A673 (cell line): ENCODE data around the gene PCDH19. TPM values are rescaled to one million over a fixed set of nuclear protein-coding genes. Genes with fewer than 3 reads are reported as not detected.

ENCODE experiments used
- BruUV-seq: library from RNA; stranded (reverse); fragments of 400-500 nt; replicated peaks from 2 replicates; lab custom pipeline; 2021; lab: Mats Ljungman, UMichigan
- CTCF ChIA-PET: fragments of 300-600 bp; sonication (Branson Sonifier 250); formaldehyde crosslinking; loops from one replicate; lab custom pipeline; 2022; ENCODE audit warnings: antibody characterized with exemption; lab: Charles Lee
- POLR2A ChIA-PET: fragments of 300-600 bp; sonication (Branson Sonifier 250); formaldehyde crosslinking; loops from one replicate; lab custom pipeline; 2022; ENCODE audit warnings: antibody characterized with exemption; ENCODE audit not compliant: low non-redundant PET; lab: Charles Lee
- DNase-seq: peaks from one replicate; pipeline ENCODE4 v3.0.0-alpha.2; 2015; ENCODE audit warnings: low spot score
- H3K27ac ChIP-seq: fragments of 200-600 bp; sonication (generic); 2 replicates; pipeline ENCODE4 v1.5.1; 2016; ENCODE audit warnings: mixed run types, low read depth, mild to moderate bottlenecking, mixed read lengths, antibody characterized with exemption, low read length; ENCODE audit not compliant: poor library complexity, severe bottlenecking
- H3K27me3 ChIP-seq: fragments of 200-600 bp; sonication (generic); replicated peaks from 2 replicates; pipeline ENCODE4 v1.6.1; 2017; ENCODE audit warnings: mixed run types, low read depth, mild to moderate bottlenecking, mixed read lengths, antibody characterized with exemption, low read length; ENCODE audit not compliant: insufficient read depth, poor library complexity
- H3K36me3 ChIP-seq: fragments of 200-600 bp; sonication (generic); 2 replicates; pipeline ENCODE4 v1.6.1; 2016; ENCODE audit warnings: mixed run types, mild to moderate bottlenecking, mixed read lengths, antibody characterized with exemption, low read length; ENCODE audit not compliant: insufficient read depth, poor library complexity, severe bottlenecking
- H3K4me1 ChIP-seq: fragments of 200-600 bp; sonication (generic); 2 replicates; pipeline ENCODE4 v1.6.1; 2017; ENCODE audit warnings: mixed run types, mild to moderate bottlenecking, mixed read lengths, antibody characterized with exemption, low read length; ENCODE audit not compliant: insufficient read depth, poor library complexity, severe bottlenecking
- H3K4me3 ChIP-seq: fragments of 200-600 bp; sonication (generic); 2 replicates; pipeline ENCODE4 v1.5.1; 2016; ENCODE audit warnings: low read depth, mixed run types, mild to moderate bottlenecking, mixed read lengths, low read length; ENCODE audit not compliant: poor library complexity, severe bottlenecking
- H3K9me3 ChIP-seq: fragments of 200-600 bp; sonication (generic); 2 replicates; pipeline ENCODE4 v1.6.1; 2016; ENCODE audit warnings: mixed run types, low read depth, mild to moderate bottlenecking, mixed read lengths, antibody characterized with exemption, low read length; ENCODE audit not compliant: poor library complexity, severe bottlenecking
- CTCF ChIP-seq: fragments of 300-800, 200-600 bp; sonication (generic); conservative IDR thresholded peaks from 2 replicates; pipeline ENCODE4 v1.5.1; 2017; ENCODE audit warnings: low read depth, mild to moderate bottlenecking, antibody characterized with exemption, low read length, moderate library complexity, mixed read lengths
- EZH2 ChIP-seq: fragments of 200-600 bp; sonication (generic); IDR thresholded peaks from 2 replicates; pipeline ENCODE4 v1.6.1; 2017; ENCODE audit warnings: borderline replicate concordance, low read depth, mild to moderate bottlenecking, mixed read lengths, antibody characterized with exemption, low read length; ENCODE audit not compliant: poor library complexity, severe bottlenecking
- intact Hi-C: fragments of 100-400 bp; cut with micrococcal nuclease; formaldehyde crosslinking; loops from one replicate; pipeline ENCODE4 v1.10.0; 2022; ENCODE audit not compliant: unreplicated experiment
- total RNA-seq: library from RNA; stranded (reverse); gene quantifications from 2 replicates; pipeline ENCODE4 v1.2.3, GENCODE V29; 2021

Gene PCDH19
- total RNA-seq, 1 experiment from 2014 or later: 0.80 TPM

GRCh38 chrX:100358766-100359165, 51.3 kb downstream of the PCDH19 start:
- H3K27me3 ChIP-seq: no peaks in the 10 kb centered on the region
- no peaks in the 10 kb centered on the region for H3K9me3 ChIP-seq
- ChIA-PET CTCF (no interaction called here), POLR2A (no interaction called here)
- no peak overlapping the region for H3K4me3 ChIP-seq
- no peak for DNase-seq
- no peak for TF ChIP-seq CTCF
- no peak for TF ChIP-seq EZH2
- no peaks in the 10 kb centered on the region for H3K4me1 ChIP-seq
- intact Hi-C loops: no loop called here
- H3K27ac ChIP-seq: no peak overlapping the region
- no TSS peak for BruUV-seq
- no peaks in the 10 kb centered on the region for H3K36me3 ChIP-seq

GRCh38 chrX:100356351-100356896, 53.6 kb downstream of the PCDH19 start:
- Histone ChIP-seq H3K36me3 (no peaks in the 10 kb centered on the region), H3K4me1 (no peaks in the 10 kb centered on the region), H3K9me3 (no peaks in the 10 kb centered on the region), H3K27ac (no peak overlapping the region), H3K4me3 (no peak overlapping the region), H3K27me3 (no peaks in the 10 kb centered on the region)
- ChIA-PET CTCF (no interaction called here), POLR2A (no interaction called here)
- intact Hi-C loops: no loop called here
- TF ChIP-seq CTCF (no peak), EZH2 (no peak)
- no peak for DNase-seq
- no TSS peak for BruUV-seq

GRCh38 chrX:100355680-100356079, 54.4 kb downstream of the PCDH19 start:
- no peak for DNase-seq
- H3K36me3 ChIP-seq: no peaks in the 10 kb centered on the region
- H3K27ac ChIP-seq: no peak overlapping the region
- ChIA-PET CTCF (no interaction called here), POLR2A (no interaction called here)
- intact Hi-C loops: no loop called here
- H3K4me3 ChIP-seq: no peak overlapping the region
- no peaks in the 10 kb centered on the region for H3K27me3 ChIP-seq
- no peaks in the 10 kb centered on the region for H3K9me3 ChIP-seq
- H3K4me1 ChIP-seq: no peaks in the 10 kb centered on the region
- BruUV-seq: no TSS peak
- TF ChIP-seq CTCF: no peak
